Measurements from ENCODE around the gene RHOC. TPM values are rescaled to one million over a fixed set of nuclear protein-coding genes. Genes with fewer than 3 reads are reported as not detected.

The RHOC gene
- total RNA-seq, 4 donors from 2014 or later: 138 to 185 (median 153) TPM

- Histone ChIP-seq H3K27me3 (no peaks in the 10 kb centered on the region), H3K27ac (no peak overlapping the region), H3K36me3 (no peaks in the 10 kb centered on the region), H3K9me3 (no peaks in the 10 kb centered on the region), H3K4me1 (peaks cover 35% of the 10 kb centered on the region), H3K4me3 (no peak overlapping the region)
- peak in 1 of 2 donors; percentile 24 for DNase-seq (ENCODE audit: low spot score in 2 of 2)
- TF ChIP-seq CTCF (IDR thresholded peaks at IDR 0.05): no peak
- no peak for TF ChIP-seq POLR2A (IDR thresholded peaks at IDR 0.05)
- TF ChIP-seq EP300 (IDR thresholded peaks at IDR 0.05): no peak
- no peak for TF ChIP-seq POLR2AphosphoS5 (IDR thresholded peaks at IDR 0.05)
- WGBS: 90% methylated on average over 3 of the region's 3 CpGs
These were observed 1.6 kb upstream of the RHOC start for GRCh38 chr1:112708489-112708888.

GRCh38 chr1:112708002-112708448 lies 1.1 kb upstream of the RHOC start:
- Histone ChIP-seq H3K27me3 (no peaks in the 10 kb centered on the region), H3K27ac (no peak overlapping the region), H3K4me3 (no peak overlapping the region), H3K4me1 (peaks cover 34% of the 10 kb centered on the region), H3K36me3 (peaks cover under 1% of the 10 kb centered on the region), H3K9me3 (no peaks in the 10 kb centered on the region)
- DNase-seq (ENCODE audit: low spot score in 2 of 2): no peak
- WGBS: 59% methylated on average over 6 of the region's 6 CpGs
- TF ChIP-seq CTCF (IDR thresholded peaks at IDR 0.05) (no peak), POLR2AphosphoS5 (IDR thresholded peaks at IDR 0.05) (no peak), EP300 (IDR thresholded peaks at IDR 0.05) (no peak), POLR2A (IDR thresholded peaks at IDR 0.05) (no peak)

- H3K4me1 ChIP-seq: peaks cover 40% of the 10 kb centered on the region
- no peaks in the 10 kb centered on the region for H3K27me3 ChIP-seq
- H3K4me3 ChIP-seq: peak overlapping the region; percentile 94
- 9% methylated on average over 18 of the region's 42 CpGs for WGBS
- no peaks in the 10 kb centered on the region for H3K9me3 ChIP-seq
- TF ChIP-seq POLR2AphosphoS5 (IDR thresholded peaks at IDR 0.05): peak in 1 of 3 donors; percentile 7
- peak; percentile 87 to 94 for TF ChIP-seq CTCF (IDR thresholded peaks at IDR 0.05)
- no peak for TF ChIP-seq EP300 (IDR thresholded peaks at IDR 0.05)
- H3K27ac ChIP-seq: peak overlapping the region; percentile 95
- peak; percentile 91 for DNase-seq (ENCODE audit: low spot score in 2 of 2)
- peaks cover 6% of the 10 kb centered on the region for H3K36me3 ChIP-seq
These were observed 484 bp upstream of the RHOC start for GRCh38 chr1:112707221-112708001.

- WGBS: 4% methylated on average over 13 of the region's 13 CpGs
- peaks cover 9% of the 10 kb centered on the region for H3K36me3 ChIP-seq
- peak overlapping the region; percentile 95 for H3K27ac ChIP-seq
- TF ChIP-seq POLR2AphosphoS5 (IDR thresholded peaks at IDR 0.05) (peak in 1 of 3 donors; percentile 62), CTCF (IDR thresholded peaks at IDR 0.05) (no peak), POLR2A (IDR thresholded peaks at IDR 0.05) (no peak), EP300 (IDR thresholded peaks at IDR 0.05) (no peak)
- DNase-seq (ENCODE audit: low spot score in 2 of 2): peak; percentile 91
- peak overlapping the region; percentile 94 for H3K4me3 ChIP-seq
- H3K9me3 ChIP-seq: no peaks in the 10 kb centered on the region
- H3K4me1 ChIP-seq: peaks cover 63% of the 10 kb centered on the region
- H3K27me3 ChIP-seq: no peaks in the 10 kb centered on the region
These were observed 1.8 kb downstream of the RHOC start for GRCh38 chr1:112704934-112705627.

GRCh38 chr1:112704391-112704933 lies 2.5 kb downstream of the RHOC start:
- H3K4me3 ChIP-seq: peak overlapping the region; percentile 94
- H3K9me3 ChIP-seq: no peaks in the 10 kb centered on the region
- H3K4me1 ChIP-seq: peaks cover 69% of the 10 kb centered on the region
- H3K27me3 ChIP-seq: no peaks in the 10 kb centered on the region
- peaks cover 9% of the 10 kb centered on the region for H3K36me3 ChIP-seq
- peak overlapping the region; percentile 95 for H3K27ac ChIP-seq
- DNase-seq (ENCODE audit: low spot score in 2 of 2): peak in 1 of 2 donors; percentile 79
- TF ChIP-seq POLR2AphosphoS5 (IDR thresholded peaks at IDR 0.05) (no peak), POLR2A (IDR thresholded peaks at IDR 0.05) (no peak), CTCF (IDR thresholded peaks at IDR 0.05) (no peak), EP300 (IDR thresholded peaks at IDR 0.05) (no peak)
- WGBS: 19% methylated on average over 6 of the region's 7 CpGs
